B cell (primary cell): ENCODE data around the gene ATP1A4. TPM values are rescaled to one million over a fixed set of nuclear protein-coding genes. Genes with fewer than 3 reads are reported as not detected.

ENCODE experiments used
- ATAC-seq: fragments of 200-7000 bp; cut with Tn5 transposase; one replicate; pipeline ENCODE4 v1.10.0; 2021; ENCODE audit warnings: low read depth, mild to moderate bottlenecking, moderate number of reproducible peaks, moderate library complexity
- CTCF ChIA-PET: fragments of 350-600 bp; sonication (Branson Sonifier 250); formaldehyde crosslinking; loops from one replicate; lab custom pipeline; 2021; ENCODE audit warnings: antibody characterized with exemption, inconsistent platforms; lab: Charles Lee
- POLR2A ChIA-PET: fragments of 350-600 bp; sonication (Branson Sonifier 250); formaldehyde crosslinking; loops from one replicate; lab custom pipeline; 2021; ENCODE audit warnings: antibody characterized with exemption; lab: Charles Lee
- DNase-seq: peaks from one replicate; pipeline ENCODE4 v3.0.0; 2013
- H2AFZ ChIP-seq: 2 replicates; pipeline ENCODE4 v1.6.1; 2012; ENCODE audit warnings: mild to moderate bottlenecking, low read depth, low read length; ENCODE audit not compliant: insufficient read depth, poor library complexity, severe bottlenecking
- H3K27ac ChIP-seq, 2 donors: 1 replicate in 1 of 2; 2 replicates in 1 of 2; pipeline ENCODE4 v1.5.1; 2012 to 2013; ENCODE audit warnings: low read length in 2 of 2, mild to moderate bottlenecking in 2 of 2, moderate library complexity in 1 of 2
- H3K27me3 ChIP-seq, 4 experiments: fragments of 200-600 bp in 1 of 4; sonication (generic) in 1 of 4; replicated peaks in 1 of 4; 1 replicate in 2 of 4; 2 replicates in 2 of 4; pipeline versions ENCODE4 v1.6.1 to v1.7.0; 2013 to 2016; ENCODE audit warnings: low read length in 3 of 4, mild to moderate bottlenecking in 2 of 4, mixed read lengths in 1 of 4, moderate library complexity in 1 of 4; ENCODE audit not compliant: insufficient read depth in 4 of 4, control insufficient read depth in 3 of 4; ENCODE audit errors: control extremely low read depth in 1 of 4
- H3K36me3 ChIP-seq, 2 experiments: replicated peaks in 1 of 2; 1 replicate in 1 of 2; 2 replicates in 1 of 2; pipeline versions ENCODE4 v1.6.1 to v1.7.1; 2013; ENCODE audit warnings: low read length in 1 of 2; ENCODE audit not compliant: insufficient read depth in 2 of 2, control insufficient read depth in 1 of 2; ENCODE audit errors: control extremely low read depth in 1 of 2, extremely low read depth in 1 of 2
- H3K4me1 ChIP-seq, 2 donors: fragments of 200-600 bp in 1 of 2; sonication (generic) in 1 of 2; 1 replicate in 1 of 2; 2 replicates in 1 of 2; pipeline versions ENCODE4 v1.5.1 to v1.6.1; 2013 to 2017; ENCODE audit warnings: low read length in 2 of 2; ENCODE audit not compliant: control insufficient read depth in 2 of 2, insufficient read depth in 2 of 2
- H3K4me2 ChIP-seq: replicated peaks from 2 replicates; pipeline ENCODE3; 2012; ENCODE audit warnings: mild to moderate bottlenecking, low read depth, low read length; ENCODE audit not compliant: poor library complexity, severe bottlenecking
- H3K4me3 ChIP-seq, 5 experiments: fragments of 200-600 bp in 1 of 5; sonication (generic) in 1 of 5; 1 replicate in 3 of 5; 2 replicates in 2 of 5; pipeline versions ENCODE4 v1.5.1 to v1.7.0; 2011 to 2016; ENCODE audit warnings: low read length in 4 of 5, mild to moderate bottlenecking in 4 of 5, low read depth in 2 of 5, control low read depth in 1 of 5, moderate library complexity in 1 of 5; ENCODE audit not compliant: insufficient read depth in 1 of 5; ENCODE audit errors: control extremely low read depth in 1 of 5, extremely low read depth in 1 of 5
- H3K79me2 ChIP-seq: fragments of 200-600 bp; sonication (generic); one replicate; pipeline ENCODE4 v1.6.0; 2016; ENCODE audit warnings: low read length; ENCODE audit not compliant: control insufficient read depth, insufficient read depth
- H3K9ac ChIP-seq: fragments of 200-600 bp; sonication (generic); 2 replicates; pipeline ENCODE4 v1.6.1; 2017; ENCODE audit warnings: mild to moderate bottlenecking, low read length, moderate library complexity
- H3K9me3 ChIP-seq, 3 donors: one replicate each; pipeline versions ENCODE4 v1.6.1 to v1.7.1; 2013; ENCODE audit warnings: low read length in 2 of 3; ENCODE audit not compliant: control insufficient read depth in 2 of 3, insufficient read depth in 1 of 3; ENCODE audit errors: control extremely low read depth in 1 of 3
- H4K20me1 ChIP-seq: 2 replicates; pipeline ENCODE4 v1.6.0; 2012; ENCODE audit warnings: mild to moderate bottlenecking, low read length; ENCODE audit not compliant: insufficient read depth, control insufficient read depth, poor library complexity, severe bottlenecking
- H3K27ac Mint-ChIP-seq: one replicate; pipeline ENCODE4 v1.8.0; 2021; ENCODE audit warnings: mixed read lengths
- H3K27me3 Mint-ChIP-seq: one replicate; pipeline ENCODE4 v1.8.0; 2021; ENCODE audit warnings: mixed read lengths
- H3K4me1 Mint-ChIP-seq: one replicate; pipeline ENCODE4 v1.8.0; 2021; ENCODE audit warnings: mixed read lengths
- H3K4me3 Mint-ChIP-seq: one replicate; pipeline ENCODE4 v1.8.0; 2021; ENCODE audit warnings: mixed read lengths
- H3K9me3 Mint-ChIP-seq: one replicate; pipeline ENCODE4 v1.8.0; 2022; ENCODE audit warnings: mixed read lengths; ENCODE audit not compliant: insufficient read depth
- EZH2 ChIP-seq: IDR thresholded peaks from 2 replicates; pipeline ENCODE4 v1.6.1; 2012; ENCODE audit warnings: borderline replicate concordance, low read depth, mild to moderate bottlenecking, moderate library complexity, low read length; ENCODE audit not compliant: insufficient read depth, poor library complexity, severe bottlenecking
- WGBS: methylation state at CpG from one replicate; pipeline ENCODE4 v1.1.5; 2013; ENCODE audit warnings: missing lambda C conversion rate; ENCODE audit not compliant: insufficient coverage; 5-methylcytosine and 5-hydroxymethylcytosine counted together
- intact Hi-C: fragments of 100-400 bp; cut with micrococcal nuclease; formaldehyde crosslinking; loops from one replicate; pipeline ENCODE4 v1.10.0; 2022
- polyA plus RNA-seq: library from polyadenylated mRNA; depleted of rRNA; stranded (reverse); fragments of >200 nt; gene quantifications from 2 replicates; pipeline ENCODE4 v1.2.3, GENCODE V29; 2012
- total RNA-seq, 2 donors: library from RNA; stranded (reverse); fragments of 120-200 nt in 1 of 2; gene quantifications; 1 replicate in 1 of 2; 2 replicates in 1 of 2; pipeline versions ENCODE4 v1.2.3 to v1.2.4, GENCODE V29; 2013 to 2022
- TF ChIP-seq, protein P1 (sequence below): fragments of 200-600 bp; IDR thresholded peaks from one replicate; pipeline ENCODE4 v1.8.0; 2022; ENCODE audit warnings: antibody characterized with exemption, mild to moderate bottlenecking

The ATP1A4 gene
- total and polyA plus RNA-seq, 2 donors (not counting 1 experiment from before 2014, with no cell fraction given): 0.12 TPM; not detected in 1

DNA sequence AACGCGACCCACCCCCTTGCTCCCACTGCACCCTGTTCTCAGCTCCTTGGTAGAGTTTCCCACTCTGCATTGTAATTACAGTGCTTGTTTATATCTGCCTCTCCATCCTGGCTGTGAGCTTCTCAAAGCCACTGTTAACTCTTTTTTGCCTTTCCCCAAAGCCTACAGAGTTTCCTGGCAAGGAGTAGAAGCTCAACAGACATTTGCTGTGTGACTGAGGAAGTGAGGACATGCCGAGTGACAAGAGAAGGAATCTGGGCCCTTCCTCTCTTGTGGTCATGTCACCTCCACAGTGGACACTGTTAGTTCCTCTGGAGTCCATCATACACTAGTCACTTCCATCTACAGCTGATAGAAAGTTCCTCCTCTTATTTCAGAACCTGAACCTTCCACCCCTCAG lies 46.9 kb upstream of the ATP1A4 start:
- Histone ChIP-seq H3K4me2 (no peak overlapping the region), H3K4me1 (peaks cover 11 to 16% of the 10 kb centered on the region in 2 donors), H3K4me3 (no peak overlapping the region), H3K27ac (no peak overlapping the region), H3K36me3 (no peaks in the 10 kb centered on the region), H2AFZ (no peak overlapping the region), H4K20me1 (no peaks in the 10 kb centered on the region), H3K9me3 (no peaks in the 10 kb centered on the region), H3K27me3 (peaks cover 0 to 3% (median 0%) of the 10 kb centered on the region in 4 experiments), H3K79me2 (no peaks in the 10 kb centered on the region), H3K9ac (no peak overlapping the region)
- WGBS: 81% methylated on average over 3 of the region's 3 CpGs
- ChIA-PET CTCF (interaction anchor here (1.2 to 7.2 kb wide), 7 partner anchors 18 to 272 kb away, joined by 3 to 131 read pairs (median 5); no protein-coding TSS in a partner anchor), POLR2A (no interaction called here)
- ATAC-seq (no peak), DNase-seq (no peak)
- intact Hi-C loops: no loop called here
- no peak overlapping the region for H3K4me3 Mint-ChIP-seq
- TF ChIP-seq EZH2: no peak
- TF ChIP-seq, protein P1, sequence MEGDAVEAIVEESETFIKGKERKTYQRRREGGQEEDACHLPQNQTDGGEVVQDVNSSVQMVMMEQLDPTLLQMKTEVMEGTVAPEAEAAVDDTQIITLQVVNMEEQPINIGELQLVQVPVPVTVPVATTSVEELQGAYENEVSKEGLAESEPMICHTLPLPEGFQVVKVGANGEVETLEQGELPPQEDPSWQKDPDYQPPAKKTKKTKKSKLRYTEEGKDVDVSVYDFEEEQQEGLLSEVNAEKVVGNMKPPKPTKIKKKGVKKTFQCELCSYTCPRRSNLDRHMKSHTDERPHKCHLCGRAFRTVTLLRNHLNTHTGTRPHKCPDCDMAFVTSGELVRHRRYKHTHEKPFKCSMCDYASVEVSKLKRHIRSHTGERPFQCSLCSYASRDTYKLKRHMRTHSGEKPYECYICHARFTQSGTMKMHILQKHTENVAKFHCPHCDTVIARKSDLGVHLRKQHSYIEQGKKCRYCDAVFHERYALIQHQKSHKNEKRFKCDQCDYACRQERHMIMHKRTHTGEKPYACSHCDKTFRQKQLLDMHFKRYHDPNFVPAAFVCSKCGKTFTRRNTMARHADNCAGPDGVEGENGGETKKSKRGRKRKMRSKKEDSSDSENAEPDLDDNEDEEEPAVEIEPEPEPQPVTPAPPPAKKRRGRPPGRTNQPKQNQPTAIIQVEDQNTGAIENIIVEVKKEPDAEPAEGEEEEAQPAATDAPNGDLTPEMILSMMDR: no peak
- no peak overlapping the region for H3K27ac Mint-ChIP-seq
- H3K4me1 Mint-ChIP-seq: peaks cover 21% of the 10 kb centered on the region
- H3K27me3 Mint-ChIP-seq: peaks cover 5% of the 10 kb centered on the region
- no peaks in the 10 kb centered on the region for H3K9me3 Mint-ChIP-seq

DNA sequence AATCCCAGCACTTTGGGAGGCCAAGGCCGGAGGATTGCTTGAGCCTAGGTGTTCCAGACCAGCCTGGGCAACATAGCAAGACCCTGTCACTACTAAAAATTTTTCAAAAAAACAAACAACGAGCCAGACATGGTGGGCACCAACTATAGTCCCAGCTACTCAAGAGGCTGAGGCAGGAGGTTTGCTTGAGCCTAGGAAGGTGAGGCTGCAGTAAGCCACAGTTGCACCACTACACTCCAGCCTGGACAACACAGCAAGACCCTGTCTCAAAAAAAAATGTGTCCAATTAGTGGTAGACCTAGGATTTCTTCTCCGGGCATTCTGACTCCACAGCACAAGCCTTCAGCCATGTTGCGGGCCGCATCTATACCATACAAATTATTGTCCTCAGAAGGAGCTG lies 46.2 kb upstream of the ATP1A4 start:
- peaks cover 5% of the 10 kb centered on the region for H3K27me3 Mint-ChIP-seq
- Histone ChIP-seq H3K4me2 (no peak overlapping the region), H3K4me3 (no peak overlapping the region), H3K9ac (no peak overlapping the region), H3K4me1 (peaks cover 7 to 12% of the 10 kb centered on the region in 2 donors), H3K79me2 (no peaks in the 10 kb centered on the region), H3K27me3 (peaks cover 0 to 3% (median 0%) of the 10 kb centered on the region in 4 experiments), H3K36me3 (no peaks in the 10 kb centered on the region), H3K9me3 (no peaks in the 10 kb centered on the region), H3K27ac (no peak overlapping the region), H4K20me1 (no peaks in the 10 kb centered on the region), H2AFZ (no peak overlapping the region)
- H3K4me3 Mint-ChIP-seq: no peak overlapping the region
- peaks cover 17% of the 10 kb centered on the region for H3K4me1 Mint-ChIP-seq
- 93% methylated on average over 4 of the region's 5 CpGs for whole genome bisulfite sequencing
- H3K27ac Mint-ChIP-seq: no peak overlapping the region
- POLR2A ChIA-PET: no interaction called here
- ATAC-seq (no peak), DNase-seq (no peak)
- CTCF ChIA-PET: interaction anchor here (0.9 to 7.2 kb wide), 9 partner anchors 19 to 271 kb away, joined by 3 to 131 read pairs (median 5); no protein-coding TSS in a partner anchor
- intact Hi-C loops: no loop called here
- no peaks in the 10 kb centered on the region for H3K9me3 Mint-ChIP-seq
- no peak for TF ChIP-seq EZH2
- TF ChIP-seq, protein P1: no peak
